ENCODE results near the gene NHERF2. TPM values are rescaled to one million over a fixed set of nuclear protein-coding genes. Genes with fewer than 3 reads are reported as not detected.

The NHERF2 gene
- total and polyA plus RNA-seq, 2 experiments from 2014 or later, result 12.0 to 16.5 TPM

GRCh38 chr16:2031081-2031577 lies 4.4 kb downstream of the NHERF2 start:
- no peaks in the 10 kb centered on the region for H3K4me1 Mint-ChIP-seq
- no peak for ATAC-seq
- Histone ChIP-seq H3K9me2 (ENCODE audit: insufficient read depth) (no peaks in the 10 kb centered on the region), H3K4me2 (no peak overlapping the region), H4K20me1 (replicated peaks; ENCODE audit: insufficient read depth) (no peaks in the 10 kb centered on the region), H3K4me3 (no peak overlapping the region), H3K79me2 (replicated peaks; ENCODE audit: insufficient read depth) (no peaks in the 10 kb centered on the region), H3K36me3 (ENCODE audit: insufficient read depth) (no peaks in the 10 kb centered on the region), H3K27me3 (ENCODE audit: insufficient read depth) (peaks cover 16% of the 10 kb centered on the region), H2AFZ (no peak overlapping the region), H3K27ac (ENCODE audit: low read depth) (no peak overlapping the region), H3K4me1 (ENCODE audit: insufficient read depth) (no peaks in the 10 kb centered on the region), H3F3A (replicated peaks; ENCODE audit: low read depth) (no peaks in the 10 kb centered on the region)
- H3K27me3 Mint-ChIP-seq (ENCODE audit: insufficient read depth, low read depth, poor library complexity), result peaks cover 8% of the 10 kb centered on the region
- no peaks in the 10 kb centered on the region for H3K36me3 Mint-ChIP-seq (ENCODE audit: low read depth)
- H3K4me3 Mint-ChIP-seq, result no peak overlapping the region
- DNase-seq (ENCODE audit: low spot score), result no peak
- H3K27ac Mint-ChIP-seq, result no peak overlapping the region
- TF ChIP-seq POLR2AphosphoS5 (IDR thresholded peaks at IDR 0.05; ENCODE audit: low read depth) (no peak), JUNB (IDR thresholded peaks at IDR 0.05; ENCODE audit: unreplicated experiment) (no peak), EZH2 (IDR thresholded peaks at IDR 0.05; ENCODE audit: low read depth, unreplicated experiment) (no peak), STAT1 (IDR thresholded peaks at IDR 0.05; ENCODE audit: unreplicated experiment) (no peak), REST (IDR thresholded peaks at IDR 0.05; ENCODE audit: unreplicated experiment) (no peak), EZH2phosphoT487 (IDR thresholded peaks at IDR 0.05; ENCODE audit: unreplicated experiment) (no peak), ZNF462 (CRISPR knock-in tag; IDR thresholded peaks at IDR 0.05) (no peak)
- TF ChIP-seq, protein P1, sequence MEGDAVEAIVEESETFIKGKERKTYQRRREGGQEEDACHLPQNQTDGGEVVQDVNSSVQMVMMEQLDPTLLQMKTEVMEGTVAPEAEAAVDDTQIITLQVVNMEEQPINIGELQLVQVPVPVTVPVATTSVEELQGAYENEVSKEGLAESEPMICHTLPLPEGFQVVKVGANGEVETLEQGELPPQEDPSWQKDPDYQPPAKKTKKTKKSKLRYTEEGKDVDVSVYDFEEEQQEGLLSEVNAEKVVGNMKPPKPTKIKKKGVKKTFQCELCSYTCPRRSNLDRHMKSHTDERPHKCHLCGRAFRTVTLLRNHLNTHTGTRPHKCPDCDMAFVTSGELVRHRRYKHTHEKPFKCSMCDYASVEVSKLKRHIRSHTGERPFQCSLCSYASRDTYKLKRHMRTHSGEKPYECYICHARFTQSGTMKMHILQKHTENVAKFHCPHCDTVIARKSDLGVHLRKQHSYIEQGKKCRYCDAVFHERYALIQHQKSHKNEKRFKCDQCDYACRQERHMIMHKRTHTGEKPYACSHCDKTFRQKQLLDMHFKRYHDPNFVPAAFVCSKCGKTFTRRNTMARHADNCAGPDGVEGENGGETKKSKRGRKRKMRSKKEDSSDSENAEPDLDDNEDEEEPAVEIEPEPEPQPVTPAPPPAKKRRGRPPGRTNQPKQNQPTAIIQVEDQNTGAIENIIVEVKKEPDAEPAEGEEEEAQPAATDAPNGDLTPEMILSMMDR (conservative IDR thresholded peaks at IDR 0.05; ENCODE audit: low read depth in 2 of 2), result no peak
- H3K9me3 Mint-ChIP-seq, result no peaks in the 10 kb centered on the region
